ENCODE data around the gene COIL.
"Not testable (repeated sequence)": the region's sequence is repeated elsewhere in the genome, so short reads cannot be mapped to it uniquely, and the experiment has no call there.

The COIL gene

GRCh38 chr17:56995766-56996165, 34.9 kb upstream of the COIL start:
- Histone ChIP-seq H3K27ac (ENCODE audit: low read length) (no peak overlapping the region), H3K9me3 (ENCODE audit: control insufficient read depth, insufficient read depth, low read length) (no peaks in the 10 kb centered on the region), H3K27me3 (ENCODE audit: control insufficient read depth, insufficient read depth, low read length) (no peaks in the 10 kb centered on the region), H3K4me3 (ENCODE audit: low read length) (no peak overlapping the region), H3K36me3 (ENCODE audit: control insufficient read depth, insufficient read depth, low read length) (no peaks in the 10 kb centered on the region; the same call in 1 of the 2 replicates), H3K4me1 (ENCODE audit: control insufficient read depth, insufficient read depth, low read length) (no peaks in the 10 kb centered on the region)
- WGBS (ENCODE audit: insufficient coverage, insufficient read length), result no CpG with 5 or more reads among the region's 1 CpG
- no peak for DNase-seq (ENCODE audit: low read depth, low spot score)

GRCh38 chr17:56994009-56994792, 33.4 kb upstream of the COIL start:
- no peak overlapping the region for H3K27ac ChIP-seq (ENCODE audit: low read length)
- no peaks in the 10 kb centered on the region for H3K4me1 ChIP-seq (ENCODE audit: control insufficient read depth, insufficient read depth, low read length)
- H3K27me3 ChIP-seq (ENCODE audit: control insufficient read depth, insufficient read depth, low read length), result no peaks in the 10 kb centered on the region
- WGBS (ENCODE audit: insufficient coverage, insufficient read length), result no CpG with 5 or more reads among the region's 4 CpGs
- no peaks in the 10 kb centered on the region for H3K9me3 ChIP-seq (ENCODE audit: control insufficient read depth, insufficient read depth, low read length)
- H3K36me3 ChIP-seq (ENCODE audit: control insufficient read depth, insufficient read depth, low read length), result no peaks in the 10 kb centered on the region; the same call in 1 of the 2 replicates
- H3K4me3 ChIP-seq (ENCODE audit: low read length), result no peak overlapping the region
- no peak for DNase-seq (ENCODE audit: low read depth, low spot score)

GRCh38 chr17:56992364-56992763, 31.5 kb upstream of the COIL start:
- Histone ChIP-seq H3K9me3 (ENCODE audit: control insufficient read depth, insufficient read depth, low read length) (no peaks in the 10 kb centered on the region), H3K27ac (ENCODE audit: low read length) (no peak overlapping the region), H3K4me3 (ENCODE audit: low read length) (no peak overlapping the region), H3K27me3 (ENCODE audit: control insufficient read depth, insufficient read depth, low read length) (no peaks in the 10 kb centered on the region), H3K36me3 (ENCODE audit: control insufficient read depth, insufficient read depth, low read length) (no peaks in the 10 kb centered on the region; the same call in 1 of the 2 replicates), H3K4me1 (ENCODE audit: control insufficient read depth, insufficient read depth, low read length) (no peaks in the 10 kb centered on the region)
- DNase-seq (ENCODE audit: low read depth, low spot score), result no peak
- WGBS (ENCODE audit: insufficient coverage, insufficient read length), result no CpG with 5 or more reads among the region's 1 CpG

GRCh38 chr17:56988901-56989572, 28.2 kb upstream of the COIL start:
- WGBS (ENCODE audit: insufficient coverage, insufficient read length), result no CpG with 5 or more reads among the region's 4 CpGs
- H3K9me3 ChIP-seq (ENCODE audit: control insufficient read depth, insufficient read depth, low read length), result no peaks in the 10 kb centered on the region
- peaks cover 5% of the 10 kb centered on the region; the same call in 1 of the 2 replicates for H3K36me3 ChIP-seq (ENCODE audit: control insufficient read depth, insufficient read depth, low read length)
- DNase-seq (ENCODE audit: low read depth, low spot score), result no peak
- H3K4me3 ChIP-seq (ENCODE audit: low read length), result no peak overlapping the region
- H3K4me1 ChIP-seq (ENCODE audit: control insufficient read depth, insufficient read depth, low read length), result no peaks in the 10 kb centered on the region
- H3K27ac ChIP-seq (ENCODE audit: low read length), result no peak overlapping the region
- H3K27me3 ChIP-seq (ENCODE audit: control insufficient read depth, insufficient read depth, low read length), result no peaks in the 10 kb centered on the region

GRCh38 chr17:56987283-56987834, 26.5 kb upstream of the COIL start:
- Histone ChIP-seq H3K27ac (ENCODE audit: low read length) (no peak overlapping the region), H3K36me3 (ENCODE audit: control insufficient read depth, insufficient read depth, low read length) (peaks cover 5% of the 10 kb centered on the region; the same call in 1 of the 2 replicates), H3K4me1 (ENCODE audit: control insufficient read depth, insufficient read depth, low read length) (no peaks in the 10 kb centered on the region), H3K27me3 (ENCODE audit: control insufficient read depth, insufficient read depth, low read length) (no peaks in the 10 kb centered on the region), H3K9me3 (ENCODE audit: control insufficient read depth, insufficient read depth, low read length) (no peaks in the 10 kb centered on the region), H3K4me3 (ENCODE audit: low read length) (no peak overlapping the region)
- WGBS (ENCODE audit: insufficient coverage, insufficient read length), result no CpG with 5 or more reads among the region's 11 CpGs
- DNase-seq (ENCODE audit: low read depth, low spot score), result no peak

GRCh38 chr17:56985371-56986162, 24.7 kb upstream of the COIL start:
- Histone ChIP-seq H3K4me1 (ENCODE audit: control insufficient read depth, insufficient read depth, low read length) (no peaks in the 10 kb centered on the region), H3K27ac (ENCODE audit: low read length) (no peak overlapping the region), H3K27me3 (ENCODE audit: control insufficient read depth, insufficient read depth, low read length) (no peaks in the 10 kb centered on the region), H3K4me3 (ENCODE audit: low read length) (no peak overlapping the region), H3K36me3 (ENCODE audit: control insufficient read depth, insufficient read depth, low read length) (peaks cover 5% of the 10 kb centered on the region; the same call in 1 of the 2 replicates), H3K9me3 (ENCODE audit: control insufficient read depth, insufficient read depth, low read length) (no peaks in the 10 kb centered on the region)
- 100% methylated on average over 1 of the region's 14 CpGs for WGBS (ENCODE audit: insufficient coverage, insufficient read length)
- no peak for DNase-seq (ENCODE audit: low read depth, low spot score)

- Histone ChIP-seq H3K36me3 (ENCODE audit: control insufficient read depth, insufficient read depth, low read length) (peaks cover 5% of the 10 kb centered on the region; the same call in 1 of the 2 replicates), H3K27ac (ENCODE audit: low read length) (no peak overlapping the region), H3K27me3 (ENCODE audit: control insufficient read depth, insufficient read depth, low read length) (no peaks in the 10 kb centered on the region), H3K4me3 (ENCODE audit: low read length) (no peak overlapping the region), H3K9me3 (ENCODE audit: control insufficient read depth, insufficient read depth, low read length) (no peaks in the 10 kb centered on the region), H3K4me1 (ENCODE audit: control insufficient read depth, insufficient read depth, low read length) (no peaks in the 10 kb centered on the region; the same call in 1 of the 2 replicates)
- no peak for DNase-seq (ENCODE audit: low read depth, low spot score)
- no CpG with 5 or more reads among the region's 3 CpGs for WGBS (ENCODE audit: insufficient coverage, insufficient read length)
Observed at GRCh38 chr17:56983366-56983765, 22.5 kb upstream of the COIL start.

- H3K4me1 ChIP-seq (ENCODE audit: control insufficient read depth, insufficient read depth, low read length), result no peaks in the 10 kb centered on the region; the same call in 1 of the 2 replicates
Observed at GRCh38 chr17:56982312-56982711, 21.5 kb upstream of the COIL start.

GRCh38 chr17:56980526-56980925, 19.7 kb upstream of the COIL start:
- not testable (repeated sequence) for H3K4me3 ChIP-seq (ENCODE audit: low read length); H3K27me3 ChIP-seq (ENCODE audit: control insufficient read depth, insufficient read depth, low read length); H3K9me3 ChIP-seq (ENCODE audit: control insufficient read depth, insufficient read depth, low read length); H3K4me1 ChIP-seq (ENCODE audit: control insufficient read depth, insufficient read depth, low read length); DNase-seq (ENCODE audit: low read depth, low spot score); H3K27ac ChIP-seq (ENCODE audit: low read length); H3K36me3 ChIP-seq (ENCODE audit: control insufficient read depth, insufficient read depth, low read length)
- no CpG with 5 or more reads among the region's 12 CpGs for WGBS (ENCODE audit: insufficient coverage, insufficient read length)

More at GRCh38 chr17:56982312-56982711, 21.5 kb upstream of the COIL start:
- H3K4me3 ChIP-seq (ENCODE audit: low read length), result no peak overlapping the region
- no peak for DNase-seq (ENCODE audit: low read depth, low spot score)
- no peaks in the 10 kb centered on the region for H3K27me3 ChIP-seq (ENCODE audit: control insufficient read depth, insufficient read depth, low read length)
- H3K27ac ChIP-seq (ENCODE audit: low read length), result no peak overlapping the region
- H3K9me3 ChIP-seq (ENCODE audit: control insufficient read depth, insufficient read depth, low read length), result no peaks in the 10 kb centered on the region
- H3K36me3 ChIP-seq (ENCODE audit: control insufficient read depth, insufficient read depth, low read length), result peaks cover 5% of the 10 kb centered on the region; the same call in 1 of the 2 replicates
- no CpG with 5 or more reads among the region's 8 CpGs for WGBS (ENCODE audit: insufficient coverage, insufficient read length)

GRCh38 chr17:56979091-56979480, 18.2 kb upstream of the COIL start:
- Histone ChIP-seq H3K4me3 (ENCODE audit: low read length) (no peak overlapping the region), H3K27ac (ENCODE audit: low read length) (no peak overlapping the region), H3K4me1 (ENCODE audit: control insufficient read depth, insufficient read depth, low read length) (no peaks in the 10 kb centered on the region; the same call in 1 of the 2 replicates), H3K36me3 (ENCODE audit: control insufficient read depth, insufficient read depth, low read length) (no peaks in the 10 kb centered on the region), H3K9me3 (ENCODE audit: control insufficient read depth, insufficient read depth, low read length) (no peaks in the 10 kb centered on the region), H3K27me3 (ENCODE audit: control insufficient read depth, insufficient read depth, low read length) (no peaks in the 10 kb centered on the region)
- DNase-seq (ENCODE audit: low read depth, low spot score), result no peak
- WGBS (ENCODE audit: insufficient coverage, insufficient read length), result no CpG with 5 or more reads among the region's 3 CpGs

All from iPS DF 6.9 (cell line).